GM12873 (cell line): ENCODE measurements around the gene NBEA.

Source experiments
- TF ChIP-seq, protein P1 (sequence below): IDR thresholded peaks from 2 replicates; pipeline ENCODE4 v1.5.1; 2012; ENCODE audit warnings: low read depth, mild to moderate bottlenecking, moderate library complexity, low read length, control low read depth; ENCODE audit not compliant: insufficient read depth; ENCODE audit errors: missing control alignments

Gene NBEA

DNA sequence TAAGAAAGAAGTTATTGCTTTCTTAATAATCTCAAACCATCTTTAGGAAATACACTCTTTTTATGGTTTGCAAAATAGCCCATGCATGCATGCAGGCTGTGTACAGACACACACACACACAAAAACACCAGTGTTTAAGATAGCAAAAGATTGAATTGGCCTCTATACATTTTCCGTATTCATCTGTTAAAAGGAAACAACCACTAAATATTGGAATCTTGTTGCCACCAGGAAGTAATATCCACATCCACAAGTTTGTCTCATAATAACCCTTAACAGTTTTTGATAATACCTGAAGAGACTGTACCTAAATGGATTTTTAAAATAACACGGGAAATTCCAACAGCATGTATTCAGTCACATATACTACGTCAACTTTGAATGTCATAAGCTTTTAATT lies 541.7 kb downstream of the NBEA start:
- TF ChIP-seq, protein P1, sequence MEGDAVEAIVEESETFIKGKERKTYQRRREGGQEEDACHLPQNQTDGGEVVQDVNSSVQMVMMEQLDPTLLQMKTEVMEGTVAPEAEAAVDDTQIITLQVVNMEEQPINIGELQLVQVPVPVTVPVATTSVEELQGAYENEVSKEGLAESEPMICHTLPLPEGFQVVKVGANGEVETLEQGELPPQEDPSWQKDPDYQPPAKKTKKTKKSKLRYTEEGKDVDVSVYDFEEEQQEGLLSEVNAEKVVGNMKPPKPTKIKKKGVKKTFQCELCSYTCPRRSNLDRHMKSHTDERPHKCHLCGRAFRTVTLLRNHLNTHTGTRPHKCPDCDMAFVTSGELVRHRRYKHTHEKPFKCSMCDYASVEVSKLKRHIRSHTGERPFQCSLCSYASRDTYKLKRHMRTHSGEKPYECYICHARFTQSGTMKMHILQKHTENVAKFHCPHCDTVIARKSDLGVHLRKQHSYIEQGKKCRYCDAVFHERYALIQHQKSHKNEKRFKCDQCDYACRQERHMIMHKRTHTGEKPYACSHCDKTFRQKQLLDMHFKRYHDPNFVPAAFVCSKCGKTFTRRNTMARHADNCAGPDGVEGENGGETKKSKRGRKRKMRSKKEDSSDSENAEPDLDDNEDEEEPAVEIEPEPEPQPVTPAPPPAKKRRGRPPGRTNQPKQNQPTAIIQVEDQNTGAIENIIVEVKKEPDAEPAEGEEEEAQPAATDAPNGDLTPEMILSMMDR: no peak

DNA sequence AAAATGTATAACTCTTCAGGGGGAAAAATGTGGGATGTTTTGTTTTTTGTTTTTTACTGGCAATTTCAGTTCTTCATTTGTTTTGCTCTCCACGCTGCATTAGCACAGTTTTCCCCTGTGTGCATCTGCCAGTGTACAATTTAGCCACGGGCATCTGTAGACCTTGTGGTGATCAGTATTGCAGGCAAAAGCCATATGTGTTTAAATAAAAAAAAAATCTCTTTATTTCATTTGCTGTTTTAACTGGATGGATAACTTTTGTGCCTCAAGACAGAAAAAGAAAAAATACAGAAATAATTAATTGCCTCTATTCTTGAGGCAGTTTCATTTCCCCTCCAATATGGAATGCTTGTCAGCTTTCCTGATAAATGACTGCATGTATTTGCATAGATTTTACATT lies 542.3 kb downstream of the NBEA start:
- TF ChIP-seq, protein P1: no peak

DNA sequence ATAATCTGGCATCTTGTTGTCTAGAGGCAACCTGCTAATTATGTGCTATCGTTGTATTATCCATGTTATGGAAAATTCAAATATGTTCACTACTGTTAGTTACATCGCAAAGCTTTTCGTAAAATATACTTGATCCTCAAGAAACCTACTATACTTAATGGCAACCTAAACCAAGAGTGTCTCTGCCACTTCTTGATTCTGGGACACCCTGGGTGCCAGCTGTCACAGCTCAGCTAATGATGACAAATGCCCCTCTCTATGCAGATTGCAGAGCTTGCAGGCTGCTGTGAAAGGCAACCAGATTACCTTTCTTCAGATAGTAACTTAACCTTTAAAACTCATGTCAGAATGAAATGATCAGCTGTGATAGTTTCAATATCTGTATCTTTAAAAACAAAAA lies 543.4 kb downstream of the NBEA start:
- TF ChIP-seq, protein P1: no peak

DNA sequence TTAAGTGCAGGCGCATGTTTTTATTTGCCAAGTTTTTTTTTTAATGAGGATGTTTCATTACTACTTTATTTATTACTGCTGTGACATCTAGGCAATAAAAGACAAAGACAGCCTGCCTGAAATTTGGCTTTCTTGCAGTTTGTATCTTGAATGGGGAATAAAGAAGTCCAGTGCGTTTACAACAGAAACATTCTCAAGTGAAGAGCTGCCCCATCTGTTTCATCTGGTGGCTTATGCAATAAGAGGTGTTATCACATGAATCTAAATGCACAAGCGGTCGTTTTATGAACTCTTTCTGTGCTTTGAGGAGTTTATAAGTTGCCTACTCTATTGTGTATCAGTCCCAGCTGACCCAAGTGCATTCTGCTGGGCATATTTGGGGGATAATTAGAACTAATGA lies 547.0 kb downstream of the NBEA start:
- TF ChIP-seq, protein P1: no peak

DNA sequence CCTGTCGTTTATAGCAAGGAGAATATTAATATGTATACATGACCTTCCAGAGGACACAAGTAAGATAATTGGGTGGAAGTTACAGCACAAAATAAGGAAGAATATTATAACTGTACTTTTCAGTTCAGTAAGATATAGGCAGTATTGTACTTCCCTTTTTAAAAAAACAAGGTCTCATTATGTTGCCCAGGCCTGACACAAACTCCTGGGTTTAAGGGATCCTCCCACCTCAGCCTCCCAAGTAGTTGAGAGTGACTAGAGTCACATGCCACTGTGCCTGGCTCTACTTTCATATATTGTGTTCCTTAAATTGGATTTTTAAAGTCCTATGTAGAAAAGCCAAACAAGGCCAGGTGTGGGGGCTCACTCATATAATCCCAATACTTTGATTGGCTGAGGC lies 553.9 kb downstream of the NBEA start:
- TF ChIP-seq, protein P1: no peak

DNA sequence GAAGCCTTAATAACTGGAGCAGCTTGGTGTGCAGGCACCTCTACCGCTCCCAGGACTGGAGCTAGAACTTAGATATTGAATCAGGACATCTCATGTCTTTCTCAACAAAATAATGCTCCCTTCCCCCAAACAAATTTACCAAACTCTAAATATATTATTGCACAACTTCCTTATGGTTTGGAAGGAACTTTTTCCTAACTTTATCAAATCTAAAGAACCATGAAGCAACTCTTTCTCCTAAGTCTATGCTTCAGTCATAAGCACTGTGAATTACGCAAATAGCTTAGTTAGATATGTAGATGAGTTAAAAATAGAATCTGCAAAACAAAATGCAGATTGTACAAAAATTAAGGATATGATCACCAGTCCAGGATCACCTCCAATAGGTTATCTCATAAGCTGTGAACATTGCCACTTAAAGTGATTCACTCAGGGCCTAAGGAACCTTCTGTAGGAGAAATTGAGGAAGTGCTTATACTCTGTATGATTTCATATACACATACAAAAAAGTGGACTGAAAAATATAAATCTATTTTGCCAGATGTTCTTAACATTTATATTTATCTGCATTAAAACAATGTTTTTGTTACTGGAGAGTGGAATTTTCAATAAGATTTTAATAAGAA lies 554.8 kb downstream of the NBEA start:
- TF ChIP-seq, protein P1: no peak

DNA sequence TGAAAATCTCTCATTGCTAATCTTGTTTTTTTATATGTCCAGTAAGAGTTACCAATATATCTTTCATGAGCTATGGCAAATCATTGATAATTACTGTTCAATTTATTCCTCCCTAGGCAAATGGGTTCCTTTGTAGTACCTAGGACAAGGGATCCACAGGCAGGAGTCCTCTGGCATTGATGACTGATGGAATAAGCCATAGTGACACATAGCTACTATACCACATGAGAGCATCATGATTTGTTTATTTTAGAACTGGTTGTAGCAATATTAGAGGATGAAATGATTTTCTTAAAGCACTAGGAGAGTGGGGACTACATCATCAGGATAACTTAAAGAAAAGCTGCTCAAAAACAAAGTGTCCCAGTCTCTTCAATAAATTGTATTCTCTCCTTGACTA lies 556.2 kb downstream of the NBEA start:
- TF ChIP-seq, protein P1: no peak

DNA sequence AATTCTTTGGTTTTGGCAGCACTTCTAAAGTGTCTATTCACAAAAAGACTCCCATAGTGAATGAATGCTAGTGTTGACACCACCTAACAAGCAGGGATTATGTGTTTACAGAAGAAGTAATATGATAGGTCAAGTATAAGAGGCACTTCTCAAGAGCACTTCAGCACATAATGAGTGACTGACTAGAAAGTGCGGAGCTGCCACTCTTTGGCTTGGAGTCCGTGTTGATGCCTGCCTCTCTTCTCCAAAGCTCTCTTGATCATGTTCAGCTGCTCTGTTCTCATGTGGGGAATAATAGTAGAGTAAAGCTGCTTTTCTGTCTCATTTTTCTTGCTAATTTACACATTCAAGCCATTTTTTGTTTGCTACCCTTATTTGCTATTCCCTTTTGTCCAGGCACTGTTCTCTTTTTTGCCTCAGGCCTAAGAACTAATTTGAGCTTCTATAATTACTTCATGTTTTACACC lies 557.2 kb downstream of the NBEA start:
- TF ChIP-seq, protein P1: no peak
